ENCODE data around the gene IL17B. TPM values are rescaled to one million over a fixed set of nuclear protein-coding genes. Genes with fewer than 3 reads are reported as not detected.

IL17B gene
- total RNA-seq, 1 donor = not detected

- H3K4me3 ChIP-seq (ENCODE audit: low read depth, low read length) = no peak overlapping the region
- no peak for DNase-seq (ENCODE audit: low read depth)
- TF ChIP-seq CTCF (IDR thresholded peaks at IDR 0.05; ENCODE audit: insufficient read depth, low read length) = no peak
Observed at GRCh38 chr5:149388498-149389190, 9.6 kb upstream of the IL17B start.

GRCh38 chr5:149387982-149388381 lies 8.9 kb upstream of the IL17B start:
- peak; percentile 81 for DNase-seq (ENCODE audit: low read depth)
- H3K4me3 ChIP-seq (ENCODE audit: low read depth, low read length) = no peak overlapping the region
- TF ChIP-seq CTCF (IDR thresholded peaks at IDR 0.05; ENCODE audit: insufficient read depth, low read length) = no peak

GRCh38 chr5:149387081-149387631 lies 8.1 kb upstream of the IL17B start:
- DNase-seq (ENCODE audit: low read depth) = peak; percentile 65
- no peak for TF ChIP-seq CTCF (IDR thresholded peaks at IDR 0.05; ENCODE audit: insufficient read depth, low read length)
- H3K4me3 ChIP-seq (ENCODE audit: low read depth, low read length) = no peak overlapping the region

- no peak for TF ChIP-seq CTCF (IDR thresholded peaks at IDR 0.05; ENCODE audit: insufficient read depth, low read length)
- no peak for DNase-seq (ENCODE audit: low read depth)
- H3K4me3 ChIP-seq (ENCODE audit: low read depth, low read length) = no peak overlapping the region
Observed at GRCh38 chr5:149386166-149386565, 7.1 kb upstream of the IL17B start.

- DNase-seq (ENCODE audit: low read depth) = no peak
- TF ChIP-seq CTCF (IDR thresholded peaks at IDR 0.05; ENCODE audit: insufficient read depth, low read length) = no peak
Observed at GRCh38 chr5:149383399-149383798, 4.3 kb upstream of the IL17B start.

GRCh38 chr5:149382517-149383220 lies 3.6 kb upstream of the IL17B start:
- DNase-seq (ENCODE audit: low read depth) = no peak
- TF ChIP-seq CTCF (IDR thresholded peaks at IDR 0.05; ENCODE audit: insufficient read depth, low read length) = no peak
- H3K4me3 ChIP-seq (ENCODE audit: low read depth, low read length) = no peak overlapping the region

More at GRCh38 chr5:149383399-149383798, 4.3 kb upstream of the IL17B start:
- H3K4me3 ChIP-seq (ENCODE audit: low read depth, low read length) = no peak overlapping the region

Data from fibroblast of the aortic adventitia (primary cell).